CD4-positive, alpha-beta T cell treated with Interleukin-12 subunit alpha and Interleukin-12 subunit beta, for 1 hour (primary cell): ENCODE results near the gene STRADA.

ENCODE experiments used
- DNase-seq: peaks from one replicate; pipeline ENCODE4 v3.0.0-alpha.2; 2020

Gene STRADA

GRCh38 chr17:63741408-63742173 lies at the start of gene STRADA:
STRADA (minus strand) TSS chr17:63741799; CDS start chr17:63728369, 13,430 bp downstream.
- peak; percentile 99 for DNase-seq

GRCh38 chr17:63790057-63790456 lies 48.5 kb upstream of the STRADA start:
- DNase-seq = no peak

GRCh38 chr17:63786971-63787711 lies 45.5 kb upstream of the STRADA start:
- no peak for DNase-seq

- no peak for DNase-seq
These were observed 44.5 kb upstream of the STRADA start for GRCh38 chr17:63786117-63786516.

- DNase-seq = no peak
These were observed 44.0 kb upstream of the STRADA start for GRCh38 chr17:63785556-63785955.

- no peak for DNase-seq
These were observed 41.9 kb upstream of the STRADA start for GRCh38 chr17:63783522-63783921.

GRCh38 chr17:63780928-63781327 lies 39.3 kb upstream of the STRADA start:
- DNase-seq = no peak

GRCh38 chr17:63780507-63780906 lies 38.9 kb upstream of the STRADA start:
- DNase-seq = no peak

- DNase-seq = no peak
These were observed 33.8 kb upstream of the STRADA start for GRCh38 chr17:63775420-63775819.

- DNase-seq = no peak
These were observed 33.3 kb upstream of the STRADA start for GRCh38 chr17:63774969-63775265.

- no peak for DNase-seq
These were observed 32.8 kb upstream of the STRADA start, which contains the start of gene DDX42 for GRCh38 chr17:63774141-63774968. DDX42 (plus strand) TSS chr17:63774170; CDS start chr17:63787050, 12,880 bp downstream.

- DNase-seq = peak; percentile 99
These were observed 31.9 kb upstream of the STRADA start, which contains the start of gene CCDC47 for GRCh38 chr17:63773272-63774140. CCDC47 (minus strand) TSS chr17:63773597; CDS start chr17:63766175, 7,422 bp downstream.

- DNase-seq = peak; percentile 9
These were observed 31.2 kb upstream of the STRADA start for GRCh38 chr17:63772801-63773271.

- no peak for DNase-seq
These were observed 26.8 kb upstream of the STRADA start for GRCh38 chr17:63768433-63768832.

GRCh38 chr17:63766754-63767153 lies 25.2 kb upstream of the STRADA start:
- no peak for DNase-seq

GRCh38 chr17:63764716-63765115 lies 23.1 kb upstream of the STRADA start:
- no peak for DNase-seq

GRCh38 chr17:63762161-63763078 lies 20.8 kb upstream of the STRADA start:
- no peak for DNase-seq

GRCh38 chr17:63760771-63761539 lies 19.4 kb upstream of the STRADA start:
- DNase-seq = no peak

- DNase-seq = no peak
These were observed 16.8 kb upstream of the STRADA start for GRCh38 chr17:63758428-63758827.

- no peak for DNase-seq
These were observed 12.4 kb upstream of the STRADA start for GRCh38 chr17:63754046-63754445.
